SKM-1 treated with dmso at 0.1 percent for 144 hours (cell line): ENCODE results near the gene ELP5.

Experiments used
- DNase-seq: peaks from one replicate; lab custom pipeline; 2025; ENCODE audit not compliant: unreplicated experiment; lab: John Stamatoyannopoulos, UW

Gene ELP5

GRCh38 chr17:7252176-7253043 is at the start of gene ELP5:
ELP5 (plus strand) TSS chr17:7252215; CDS start chr17:7252551, 336 bp downstream.
- peak; percentile 46 for DNase-seq

GRCh38 chr17:7203391-7203790 is 48.6 kb upstream of the ELP5 start:
- no peak for DNase-seq

DNA sequence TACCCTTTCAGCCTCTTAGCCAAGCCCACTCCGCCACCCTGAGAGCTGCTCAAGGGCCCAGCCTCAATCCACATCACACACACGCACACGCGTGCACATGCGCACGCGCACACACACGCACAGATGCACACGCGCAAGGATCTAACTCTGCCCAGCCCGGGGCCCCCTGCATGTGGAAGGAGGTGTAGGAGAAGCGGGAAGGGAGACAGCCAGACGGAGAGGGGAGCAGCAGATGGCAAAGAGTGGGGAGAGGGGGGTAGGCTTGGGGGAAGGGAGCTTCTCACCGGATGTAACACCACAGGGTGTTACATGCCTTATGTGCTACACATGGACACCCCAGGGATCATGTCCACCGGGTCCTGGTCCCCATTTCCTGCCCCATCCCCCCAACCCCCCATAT is 47.7 kb upstream of the ELP5 start:
- no peak for DNase-seq

DNA sequence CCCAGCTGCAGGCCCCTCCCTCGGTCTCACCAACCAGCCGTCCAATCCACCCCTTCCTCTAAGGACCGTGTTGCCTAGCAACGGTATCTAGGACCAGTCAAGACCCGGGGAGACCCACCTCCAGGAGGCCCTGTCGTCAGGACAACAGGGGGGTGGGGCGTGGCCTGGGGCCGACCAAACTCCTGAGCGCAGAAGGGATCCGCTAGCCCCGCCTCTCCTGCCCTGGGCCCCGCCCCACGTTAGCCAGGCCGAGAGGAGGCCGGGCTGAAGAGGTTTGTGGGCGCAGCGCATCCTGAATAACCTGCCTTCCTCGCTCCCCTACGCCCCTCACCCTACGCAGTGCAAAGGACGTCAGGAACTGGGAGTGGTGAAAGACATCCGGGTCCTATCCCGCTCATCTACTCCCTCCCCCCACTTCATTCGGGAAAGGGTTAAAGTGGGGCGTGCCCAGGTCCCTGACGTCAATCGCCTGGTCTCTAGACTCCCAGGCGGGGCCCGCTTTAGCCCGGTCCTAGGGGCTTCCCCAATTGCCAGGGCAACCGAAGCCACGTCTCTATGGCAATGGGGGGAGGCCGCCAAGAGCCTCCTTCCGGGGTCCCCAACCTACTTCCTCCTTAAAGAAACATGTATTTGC is 47.1 kb upstream of the ELP5 start:
- no peak for DNase-seq

DNA sequence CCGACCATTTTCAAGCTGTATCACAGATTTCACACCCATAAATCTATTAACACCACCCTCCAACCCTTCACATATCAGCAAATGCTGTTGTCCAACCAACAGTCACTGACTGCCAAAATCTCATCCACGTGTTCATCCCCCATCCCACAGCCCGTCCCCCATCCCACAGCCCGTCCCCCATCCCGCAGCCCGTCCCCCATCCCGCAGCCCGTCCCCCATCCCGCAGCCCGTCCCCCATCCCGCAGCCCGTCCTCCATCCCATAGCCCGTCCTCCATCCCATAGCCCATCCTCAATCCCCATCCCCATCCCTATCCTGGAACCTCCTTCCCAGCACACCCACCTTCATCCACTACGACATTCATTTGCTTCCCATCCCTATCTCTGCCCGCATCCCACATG is 46.5 kb upstream of the ELP5 start:
- DNase-seq = no peak

DNA sequence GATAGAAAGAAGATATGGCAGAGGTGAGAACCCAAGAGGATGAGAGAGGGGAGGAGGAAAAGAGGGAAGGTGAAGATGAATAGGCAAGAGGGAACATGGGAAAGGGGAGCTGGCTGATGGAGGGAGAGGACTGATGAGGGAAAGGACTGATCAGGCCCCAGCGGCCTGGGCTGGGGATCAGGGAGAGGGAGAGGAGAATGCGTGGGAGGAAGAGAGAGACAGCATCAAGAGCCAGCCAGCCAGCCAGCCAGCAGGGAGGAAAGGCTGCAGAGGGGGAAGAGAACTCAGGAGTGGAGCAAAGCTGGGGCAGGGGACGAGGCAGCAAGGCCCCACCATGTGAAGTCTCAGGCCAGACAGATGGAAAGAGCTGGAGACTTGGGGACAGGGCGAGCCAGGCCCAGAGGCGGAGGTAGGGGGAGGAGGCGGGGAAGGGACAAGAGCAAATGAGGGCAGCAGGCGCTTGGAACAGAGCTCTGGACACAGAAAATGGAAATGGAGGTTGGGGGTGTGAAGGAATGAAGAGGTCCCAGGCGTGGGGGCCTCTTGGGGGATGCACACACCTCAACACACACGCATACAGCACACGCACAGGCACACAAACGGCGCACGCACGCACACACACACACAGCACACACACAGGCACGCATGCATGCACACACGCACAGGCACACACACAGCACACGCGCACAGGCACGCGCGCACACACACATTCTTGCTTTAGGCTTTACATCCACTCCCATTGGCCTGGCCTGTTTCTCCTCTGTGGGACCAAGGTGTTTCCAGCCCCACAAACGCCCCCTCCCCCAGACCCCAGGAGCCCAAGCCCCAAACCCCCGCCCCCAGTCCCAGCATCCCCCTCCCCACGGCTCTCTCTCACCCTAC is 44.7 kb upstream of the ELP5 start:
- DNase-seq = no peak

DNA sequence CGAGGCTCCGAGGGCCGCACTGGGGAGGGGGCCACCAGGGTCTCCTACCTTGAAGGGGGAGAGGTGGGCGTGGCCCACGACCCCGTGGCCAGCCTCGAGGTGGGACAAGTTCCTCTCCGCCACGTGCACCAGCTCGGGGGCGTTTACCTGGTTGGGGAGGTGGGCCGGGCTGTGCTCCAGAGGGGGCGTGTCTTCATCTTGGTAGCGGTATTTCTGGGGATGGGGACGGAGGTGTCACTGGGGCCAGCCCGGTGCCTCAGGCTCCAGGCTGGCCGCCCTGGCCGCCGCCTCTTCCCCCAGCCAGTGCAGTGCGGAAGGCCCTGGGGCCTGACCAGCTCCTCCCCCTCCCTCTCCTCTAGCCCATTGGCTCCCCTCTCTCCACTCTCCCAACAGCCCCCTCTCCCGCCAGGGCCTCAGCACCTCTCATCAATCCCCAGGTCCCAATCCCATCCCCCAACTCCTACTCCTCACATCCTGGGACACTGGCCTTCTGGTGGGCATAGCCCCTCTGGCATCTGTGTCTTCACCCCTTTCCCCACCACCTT is 43.9 kb upstream of the ELP5 start:
- no peak for DNase-seq

DNA sequence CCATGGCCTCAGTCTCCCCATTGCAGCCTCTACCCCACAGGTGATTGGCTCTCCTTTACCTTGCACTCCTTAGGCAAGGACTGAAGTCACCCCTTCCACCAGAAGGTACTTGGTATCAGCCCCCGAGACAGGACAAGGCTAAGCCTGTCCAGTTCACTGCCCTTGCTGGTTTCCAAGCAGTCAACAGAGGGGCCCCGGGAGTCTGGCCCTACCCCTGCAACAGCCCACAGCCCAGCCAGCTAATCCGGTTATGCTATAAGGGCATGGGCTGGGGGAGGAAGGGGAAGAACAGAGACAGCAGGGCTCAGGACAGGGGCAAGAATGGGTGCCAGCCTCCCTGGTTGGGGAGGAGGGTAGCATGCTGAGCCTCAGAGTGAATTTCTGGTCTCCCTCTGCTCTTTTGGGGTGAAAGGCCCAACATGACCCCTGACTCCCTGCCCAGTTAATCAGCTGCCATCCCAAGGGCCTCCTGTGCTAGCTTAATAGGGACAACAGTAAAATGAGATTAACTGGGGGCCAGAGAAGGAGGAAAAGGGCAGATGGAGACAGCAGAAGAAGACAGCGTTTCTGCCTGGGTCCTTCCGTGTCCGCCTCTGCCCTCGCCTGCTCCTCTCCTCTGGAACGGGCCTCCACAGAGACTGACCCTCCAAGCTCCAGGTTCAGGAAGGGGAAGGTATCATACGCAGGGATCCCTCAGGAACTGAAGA is 43.1 kb upstream of the ELP5 start:
- DNase-seq = no peak

GRCh38 chr17:7211491-7212273 is 40.3 kb upstream of the ELP5 start:
- DNase-seq = no peak

- peak; percentile 71 for DNase-seq
Observed at GRCh38 chr17:7213895-7214299, 38.1 kb upstream of the ELP5 start.

- peak; percentile 77 for DNase-seq
Observed at GRCh38 chr17:7214300-7215135, 37.5 kb upstream of the ELP5 start.

DNA sequence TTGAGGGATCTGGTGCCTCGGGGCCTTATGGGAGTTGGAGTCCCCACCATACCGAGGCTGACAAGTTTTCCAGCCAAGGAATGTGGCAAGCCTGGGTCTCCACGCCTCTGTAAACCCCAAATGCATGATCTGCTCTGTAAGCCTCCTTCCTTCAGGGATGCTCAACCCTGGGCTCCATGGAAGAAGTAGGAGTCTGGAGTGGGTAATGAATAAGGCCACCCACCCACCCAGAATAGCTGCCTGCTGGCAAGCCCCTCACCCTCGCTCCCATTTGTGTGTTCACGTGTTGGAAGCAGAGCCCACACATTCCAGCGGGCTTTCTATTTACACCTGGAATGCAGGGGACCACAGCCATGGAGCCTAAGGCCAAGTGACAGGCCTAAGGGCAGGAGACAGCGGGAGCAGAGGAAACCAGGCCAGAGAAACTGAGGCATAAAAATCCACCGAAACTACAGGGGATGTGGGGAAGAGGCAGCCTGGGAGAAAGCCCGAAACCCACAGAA is 36.8 kb upstream of the ELP5 start:
- no peak for DNase-seq

- no peak for DNase-seq
Observed at GRCh38 chr17:7215652-7216180, 36.3 kb upstream of the ELP5 start.

DNA sequence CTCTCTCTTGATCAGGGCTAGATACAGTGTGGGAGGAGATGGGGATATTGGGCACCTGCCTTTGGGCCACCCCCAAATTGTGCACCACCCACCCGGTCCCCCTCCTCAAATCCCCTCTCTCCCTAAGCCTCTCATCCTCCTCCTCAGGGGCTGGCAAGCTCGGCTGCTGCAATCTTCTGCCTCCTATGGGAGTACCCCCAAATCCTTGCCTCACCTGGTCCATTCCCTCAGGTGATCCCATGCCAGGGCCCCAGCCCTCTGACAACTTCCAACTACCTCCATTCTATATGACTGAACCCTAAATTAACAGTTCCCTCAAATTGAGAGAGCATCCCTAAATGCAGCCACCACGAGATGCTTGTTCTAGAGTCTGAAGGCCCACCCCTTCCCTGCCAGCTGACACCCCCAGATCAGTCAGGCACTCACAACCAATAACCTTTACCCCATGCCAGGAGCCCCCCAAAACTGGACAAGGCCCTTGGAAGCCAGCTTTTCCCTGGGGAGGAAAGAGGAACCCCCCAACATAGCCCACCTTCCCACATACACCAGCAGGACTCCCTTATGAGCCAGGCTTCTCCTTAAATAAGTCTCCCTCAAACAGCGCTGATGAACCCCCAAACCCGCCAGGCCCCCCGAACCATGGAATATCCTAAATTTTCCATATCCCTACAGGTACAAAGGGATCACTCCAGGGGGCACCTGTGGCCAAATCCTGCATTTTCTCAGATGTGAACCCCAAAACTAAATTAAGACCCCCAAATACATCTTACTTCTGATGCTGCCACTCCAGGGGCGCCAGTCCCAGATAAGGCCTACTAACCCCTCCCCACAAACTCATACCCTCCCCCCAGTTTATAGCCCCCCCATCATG is 35.5 kb upstream of the ELP5 start:
- no peak for DNase-seq

DNA sequence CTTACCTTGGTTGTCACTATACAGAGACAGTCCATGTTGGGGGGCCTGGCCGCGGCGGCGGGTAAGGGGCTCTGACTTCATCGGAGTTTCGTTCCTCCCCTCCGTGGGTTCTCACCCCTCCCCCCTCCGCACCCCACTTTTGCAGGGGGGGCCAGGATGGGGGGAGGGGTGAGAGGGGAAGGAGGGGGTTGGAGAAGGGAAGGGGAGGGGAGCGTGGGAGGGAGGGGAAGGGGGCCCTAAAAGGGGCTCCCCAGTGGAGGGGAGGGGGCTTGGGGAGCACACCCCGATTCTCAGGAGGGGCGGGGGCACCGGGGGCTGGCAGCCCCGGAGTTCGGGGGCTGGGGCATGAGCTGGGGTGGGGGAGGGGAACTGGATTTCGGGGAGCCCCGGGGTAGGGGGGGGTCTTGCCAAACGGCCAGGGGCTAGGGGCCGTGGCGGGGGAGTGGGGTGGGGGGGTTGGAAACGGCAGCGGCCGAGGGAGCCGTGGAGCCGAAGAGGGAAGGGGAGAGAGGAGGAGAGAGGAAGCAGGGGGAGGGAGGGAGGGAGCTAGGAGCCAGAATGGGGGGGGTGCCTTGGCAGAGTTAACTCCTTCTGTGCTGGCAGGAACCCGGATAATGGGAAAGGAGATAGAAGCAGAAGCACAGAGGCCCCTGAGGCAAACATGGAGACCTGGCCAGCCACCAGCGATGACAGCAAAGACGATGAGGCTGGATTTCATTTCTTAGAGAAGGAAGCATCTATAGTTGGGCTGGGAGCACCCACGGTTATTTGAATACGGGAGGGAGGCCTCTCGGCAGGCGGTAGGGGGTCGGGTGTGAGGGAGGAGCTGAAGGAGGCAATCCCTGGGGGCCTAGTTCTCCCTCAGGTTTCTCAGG is 34.7 kb upstream of the ELP5 start:
- DNase-seq = peak; percentile 29

GRCh38 chr17:7218166-7218565 is 33.8 kb upstream of the ELP5 start:
- DNase-seq = no peak

GRCh38 chr17:7218758-7219157 is 33.3 kb upstream of the ELP5 start:
- DNase-seq = no peak
